GM12891 (cell line): ENCODE measurements around the gene C20orf173.
"Not testable (repeated sequence)": the region's sequence is repeated elsewhere in the genome, so short reads cannot be mapped to it uniquely, and the experiment has no call there.

Source experiments
- DNase-seq: peaks from one replicate; pipeline ENCODE4 v3.0.0; 2011; ENCODE audit warnings: low spot score; ENCODE audit not compliant: insufficient read length
- FAIRE-seq: peaks from 2 replicates; lab custom pipeline; 2011; peaks lifted over from hg19 to GRCh38; lab: Jason Lieb, UNC
- PAX5 ChIP-seq: IDR thresholded peaks from 2 replicates; pipeline ENCODE4 v1.6.1; 2011; ENCODE audit warnings: low read length, moderate library complexity, mild to moderate bottlenecking; ENCODE audit not compliant: insufficient read depth, severe bottlenecking
- POLR2A ChIP-seq: IDR thresholded peaks from 2 replicates; pipeline ENCODE4 v1.6.1; 2011; ENCODE audit warnings: low read depth, low read length, control low read depth
- POLR2AphosphoS5 ChIP-seq: IDR thresholded peaks from 2 replicates; pipeline ENCODE4 v1.6.1; 2011; ENCODE audit warnings: low read depth, low read length, control low read depth
- POU2F2 ChIP-seq: IDR thresholded peaks from 2 replicates; pipeline ENCODE4 v1.6.1; 2011; ENCODE audit warnings: low read depth, mild to moderate bottlenecking, control low read depth, low read length, moderate library complexity
- SPI1 ChIP-seq: IDR thresholded peaks from 2 replicates; pipeline ENCODE4 v1.6.1; 2011; ENCODE audit warnings: low read depth, low read length, control low read depth
- TAF1 ChIP-seq: IDR thresholded peaks from 2 replicates; pipeline ENCODE4 v1.6.1; 2011; ENCODE audit warnings: low read depth, low read length, control low read depth

Gene C20orf173

DNA sequence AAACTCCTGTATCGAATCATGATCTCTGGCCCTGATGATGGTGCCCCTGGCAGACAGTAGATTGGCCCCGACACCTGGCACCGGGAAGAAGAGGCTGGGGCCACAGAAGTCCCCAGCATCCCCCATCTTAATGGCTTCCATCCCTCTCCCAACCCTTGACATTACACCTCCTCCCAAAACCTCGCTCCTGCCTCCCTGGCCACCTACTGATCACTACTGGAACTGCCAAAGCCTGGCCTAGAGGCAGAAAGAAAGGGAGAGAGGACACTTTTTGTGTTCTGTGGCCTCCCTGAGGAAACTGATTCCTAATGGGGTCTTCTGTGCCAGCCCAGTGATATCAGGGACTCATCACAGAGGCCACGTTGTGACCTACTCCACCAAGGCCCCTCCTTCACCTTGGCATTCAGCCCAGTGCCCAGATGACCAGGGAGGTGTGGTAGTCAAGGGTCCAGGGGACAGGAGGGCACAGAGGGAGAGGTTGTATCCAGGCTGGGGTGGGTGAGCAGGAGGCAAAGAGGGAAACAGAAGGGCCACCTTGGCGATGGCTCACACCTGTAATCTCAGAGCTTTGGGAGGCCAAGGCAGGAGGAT is 6.1 kb downstream of the C20orf173 start:
- DNase-seq: no peak
- TF ChIP-seq POLR2AphosphoS5 (no peak), TAF1 (no peak), PAX5 (no peak), POU2F2 (no peak), POLR2A (no peak), SPI1 (no peak)
- no peak for FAIRE-seq

GRCh38 chr20:35518955-35519354 is 10.5 kb downstream of the C20orf173 start:
- TF ChIP-seq SPI1: no peak
- FAIRE-seq (no peak), DNase-seq (no peak)

- not testable (repeated sequence) for DNase-seq, FAIRE-seq
These were observed 11.7 kb downstream of the C20orf173 start for GRCh38 chr20:35517767-35518166.

DNA sequence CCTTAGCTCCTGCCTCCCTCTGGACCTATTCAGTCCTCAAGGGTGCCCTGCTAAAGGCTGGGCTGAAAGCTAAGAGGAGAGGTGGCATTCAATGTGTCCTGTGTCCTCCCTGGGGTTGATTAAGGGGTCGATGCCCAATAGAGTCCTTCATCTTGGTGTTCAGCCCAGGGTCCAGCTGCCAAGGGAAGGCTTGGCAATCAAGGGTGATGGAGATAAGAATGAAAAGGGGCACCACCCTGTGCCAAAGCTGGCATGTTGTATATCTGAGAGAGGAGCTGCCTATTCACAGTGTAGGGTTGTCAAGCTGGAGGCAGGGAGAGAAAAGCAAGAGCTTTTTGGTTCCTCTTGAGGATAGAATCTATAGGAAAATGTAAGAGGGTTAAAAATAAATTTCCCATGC is 12.3 kb downstream of the C20orf173 start:
- FAIRE-seq (no peak), DNase-seq (no peak)
- TF ChIP-seq SPI1 (no peak), POLR2A (no peak), PAX5 (no peak), POLR2AphosphoS5 (no peak), POU2F2 (no peak), TAF1 (no peak)

DNA sequence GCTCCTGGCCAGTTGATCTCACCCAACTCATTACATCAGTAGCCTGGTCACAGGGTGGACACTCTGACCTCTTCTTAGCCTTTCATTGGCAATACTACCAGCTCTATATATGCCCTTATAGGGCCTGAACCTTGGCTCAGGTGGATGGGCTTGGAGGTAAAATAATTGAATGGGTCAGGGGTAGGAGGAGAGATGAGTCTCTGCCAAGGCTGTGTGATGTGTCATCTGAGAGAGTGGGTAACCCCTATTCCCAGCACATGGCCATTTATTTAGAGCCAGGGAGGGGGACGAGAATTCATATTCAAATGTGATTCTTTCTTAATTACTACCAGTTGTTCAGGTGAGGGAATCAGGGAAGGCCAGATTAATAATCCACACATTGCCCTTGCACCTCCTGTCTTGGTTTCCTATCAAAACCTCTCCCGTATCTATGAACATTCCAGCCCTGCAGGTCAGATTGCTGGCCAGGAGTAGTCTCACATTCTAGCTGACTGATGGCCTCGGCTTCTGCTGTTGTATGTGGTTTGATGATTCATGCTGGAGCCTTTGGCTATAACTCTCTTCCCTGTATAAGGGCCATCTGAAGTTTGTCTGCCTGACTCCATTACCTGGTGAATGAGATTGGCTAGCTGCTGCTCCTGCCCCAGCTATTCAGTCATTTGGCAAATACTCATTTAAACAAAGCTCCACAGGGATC is 13.4 kb downstream of the C20orf173 start:
- TF ChIP-seq SPI1 (no peak), POU2F2 (no peak), POLR2A (no peak), PAX5 (no peak), TAF1 (no peak)
- no peak for FAIRE-seq
- DNase-seq: no peak

- FAIRE-seq (no peak), DNase-seq (no peak)
- TF ChIP-seq SPI1 (no peak), PAX5 (no peak)
These were observed 14.1 kb downstream of the C20orf173 start for GRCh38 chr20:35515341-35515740.

- no peak for TF ChIP-seq PAX5
- TF ChIP-seq POLR2A: no peak
- TF ChIP-seq TAF1: no peak
- no peak for TF ChIP-seq SPI1
- 0 out of 2 replicates have a peak, but pooled peaks have one; percentile 21 for TF ChIP-seq POLR2AphosphoS5
- TF ChIP-seq POU2F2: no peak
- FAIRE-seq: no peak
These were observed 15.0 kb downstream of the C20orf173 start for GRCh38 chr20:35514371-35514932.

GRCh38 chr20:35511814-35512420 is 17.5 kb downstream of the C20orf173 start:
- no peak for FAIRE-seq
- DNase-seq: no peak
- TF ChIP-seq POLR2AphosphoS5: no peak
- no peak for TF ChIP-seq TAF1
- TF ChIP-seq SPI1: no peak
- no peak for TF ChIP-seq PAX5
- no peak for TF ChIP-seq POU2F2
- no peak for TF ChIP-seq POLR2A

More at GRCh38 chr20:35514371-35514932, 15.0 kb downstream of the C20orf173 start:
- no peak for DNase-seq

GRCh38 chr20:35510951-35511735 is 18.3 kb downstream of the C20orf173 start:
- FAIRE-seq (no peak), DNase-seq (no peak)
- TF ChIP-seq POLR2AphosphoS5: no peak
- no peak for TF ChIP-seq POU2F2
- no peak for TF ChIP-seq SPI1
- no peak for TF ChIP-seq PAX5
- no peak for TF ChIP-seq TAF1
- TF ChIP-seq POLR2A: no peak
